IPS-15b (cell line): ENCODE measurements around the gene TGFBRAP1.

Experiments used
- H3K27me3 ChIP-seq: one replicate; pipeline ENCODE4 v1.6.1; 2013; ENCODE audit warnings: low read length; ENCODE audit not compliant: control insufficient read depth, insufficient read depth
- H3K36me3 ChIP-seq: one replicate; pipeline ENCODE4 v1.6.1; 2013; ENCODE audit warnings: low read length; ENCODE audit not compliant: control insufficient read depth, insufficient read depth
- H3K4me1 ChIP-seq: one replicate; pipeline ENCODE4 v1.6.1; 2013; ENCODE audit warnings: mild to moderate bottlenecking, low read length; ENCODE audit not compliant: control insufficient read depth, insufficient read depth
- H3K4me3 ChIP-seq: one replicate; pipeline ENCODE4 v1.5.1; 2013; ENCODE audit warnings: low read depth, low read length
- H3K9ac ChIP-seq: one replicate; pipeline ENCODE4 v1.6.1; 2013; ENCODE audit warnings: low read depth, mild to moderate bottlenecking, low read length
- H3K9me3 ChIP-seq: one replicate; pipeline ENCODE4 v1.6.1; 2013; ENCODE audit warnings: mild to moderate bottlenecking, low read length; ENCODE audit not compliant: control insufficient read depth, insufficient read depth

Gene TGFBRAP1

DNA sequence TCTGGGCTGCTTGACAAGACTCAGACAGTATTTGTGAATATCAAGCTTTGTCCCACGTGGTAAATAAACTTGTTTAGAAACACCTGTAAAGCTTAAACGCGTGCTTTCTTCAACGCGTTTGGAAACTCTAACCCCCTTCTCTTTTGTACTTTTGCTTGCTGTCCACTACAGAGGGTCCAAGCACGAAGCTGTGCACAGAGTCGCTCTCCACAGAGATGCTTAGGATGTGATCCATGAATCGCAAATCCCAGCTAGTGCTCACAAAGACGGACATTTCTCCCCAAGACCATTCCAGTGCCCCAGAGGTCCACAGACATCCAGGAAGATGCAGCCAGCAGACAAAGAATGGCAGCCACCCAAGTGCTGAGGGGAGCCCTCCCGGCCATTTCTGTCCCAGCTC lies 88.1 kb downstream of the TGFBRAP1 start, which contains the start of gene GPR45:
TSS of gene GPR45 (plus strand) at position 301 of the 400 bp plus-strand sequence. CDS start 116 bp downstream, outside the sequence.
- H3K4me1 ChIP-seq, result no peaks in the 10 kb centered on the region
- H3K4me3 ChIP-seq, result no peak within 1 kb of the TSS
- peaks cover 14% of the 10 kb centered on the region for H3K27me3 ChIP-seq
- no peaks in the 10 kb centered on the region for H3K36me3 ChIP-seq
- no peaks in the 10 kb centered on the region for H3K9me3 ChIP-seq
- H3K9ac ChIP-seq, result no peak within 1 kb of the TSS

GRCh38 chr2:105239924-105240323 lies 89.6 kb downstream of the TGFBRAP1 start:
- peaks cover 18% of the 10 kb centered on the region for H3K27me3 ChIP-seq

DNA sequence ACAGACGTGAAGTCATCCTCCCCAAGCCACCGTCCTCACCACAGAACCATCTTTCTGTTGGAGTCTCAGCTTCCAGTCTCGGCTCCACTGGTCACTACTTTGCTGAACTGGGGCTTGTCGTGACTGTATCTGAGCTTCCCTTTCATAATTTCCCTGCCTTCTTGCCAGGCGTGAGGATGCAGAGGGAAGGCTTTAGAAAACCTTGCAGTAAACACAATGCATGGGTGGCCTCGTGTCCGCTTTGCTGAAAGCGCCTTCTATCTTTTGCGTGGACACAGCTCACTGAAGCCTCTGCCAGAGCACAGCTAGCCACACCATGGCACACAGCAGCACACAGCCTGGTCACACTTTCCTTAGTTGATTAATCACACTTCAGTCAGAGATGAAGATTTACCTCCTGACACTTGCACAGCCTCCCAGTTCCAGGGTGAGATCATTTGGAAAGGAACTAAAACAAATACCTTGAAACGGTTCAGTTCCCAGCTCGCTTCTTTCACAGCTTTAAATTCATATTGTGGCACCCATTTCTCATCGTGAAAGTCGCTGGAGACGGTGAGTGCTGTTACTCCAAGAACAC lies 90.8 kb downstream of the TGFBRAP1 start:
- H3K9me3 ChIP-seq, result no peaks in the 10 kb centered on the region
- no peak overlapping the region for H3K4me3 ChIP-seq
- H3K4me1 ChIP-seq, result no peaks in the 10 kb centered on the region
- H3K9ac ChIP-seq, result no peak overlapping the region
- no peaks in the 10 kb centered on the region for H3K36me3 ChIP-seq
- peaks cover 18% of the 10 kb centered on the region for H3K27me3 ChIP-seq

More at GRCh38 chr2:105239924-105240323, 89.6 kb downstream of the TGFBRAP1 start:
- Histone ChIP-seq H3K4me1 (no peaks in the 10 kb centered on the region), H3K9me3 (no peaks in the 10 kb centered on the region), H3K9ac (no peak overlapping the region), H3K36me3 (no peaks in the 10 kb centered on the region), H3K4me3 (no peak overlapping the region)

DNA sequence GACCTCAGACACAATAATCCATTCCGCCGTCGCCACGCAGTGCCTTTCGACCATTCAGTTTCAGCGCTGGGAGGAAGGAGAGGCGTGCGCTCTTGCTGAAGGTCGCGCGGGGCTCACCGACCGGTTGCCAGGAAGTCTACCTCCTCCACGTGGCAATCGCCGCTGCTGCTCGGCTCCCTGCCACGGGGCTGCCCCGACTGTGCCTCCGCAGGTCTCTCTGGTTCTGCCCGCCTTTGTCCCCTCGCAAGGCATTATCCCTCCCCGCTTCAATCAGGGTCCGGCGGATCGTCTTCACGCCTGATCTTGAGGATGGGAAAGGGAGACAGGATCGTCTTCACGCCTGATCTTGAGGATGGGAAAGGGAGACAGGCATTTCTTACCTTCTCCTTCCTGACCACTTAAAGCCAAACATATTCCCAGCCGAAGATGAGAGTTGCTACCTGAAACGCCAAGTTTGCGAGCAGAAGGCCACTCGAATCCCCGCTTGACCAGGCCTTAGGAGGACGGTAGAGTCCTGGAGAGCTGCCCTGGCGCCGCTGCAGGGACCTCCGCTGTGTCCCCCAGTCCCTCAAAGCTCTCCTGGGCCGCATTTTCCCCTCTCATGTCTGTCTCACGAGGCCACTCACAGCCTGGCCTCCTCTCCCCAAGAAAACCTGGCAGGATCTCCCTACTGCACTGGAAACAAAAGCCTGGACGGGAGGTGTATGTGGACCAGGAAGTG lies 92.3 kb downstream of the TGFBRAP1 start:
- no peak overlapping the region for H3K4me3 ChIP-seq
- H3K9ac ChIP-seq, result no peak overlapping the region
- H3K9me3 ChIP-seq, result no peaks in the 10 kb centered on the region
- no peaks in the 10 kb centered on the region for H3K4me1 ChIP-seq
- no peaks in the 10 kb centered on the region for H3K36me3 ChIP-seq
- peaks cover 18% of the 10 kb centered on the region for H3K27me3 ChIP-seq

DNA sequence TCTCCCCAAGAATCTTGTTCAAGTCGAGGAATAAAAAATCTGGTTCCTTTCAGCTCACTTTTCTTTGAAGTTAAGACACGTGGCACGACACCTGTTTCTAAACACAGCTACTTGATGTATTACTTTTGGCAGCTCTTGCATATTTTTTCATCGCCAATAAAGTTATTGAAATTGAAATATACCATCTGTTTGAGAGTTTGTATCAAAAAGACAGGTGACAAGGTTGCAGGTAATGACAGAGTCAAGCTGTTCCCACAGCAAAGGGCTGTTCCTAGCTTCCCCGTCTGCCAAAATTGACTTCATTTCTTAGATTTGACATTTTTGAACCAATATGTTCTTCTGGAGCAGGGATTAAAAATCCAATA lies 93.5 kb downstream of the TGFBRAP1 start:
- no peak overlapping the region for H3K4me3 ChIP-seq
- no peaks in the 10 kb centered on the region for H3K9me3 ChIP-seq
- peaks cover 18% of the 10 kb centered on the region for H3K27me3 ChIP-seq
- H3K36me3 ChIP-seq, result no peaks in the 10 kb centered on the region
- H3K9ac ChIP-seq, result no peak overlapping the region
- H3K4me1 ChIP-seq, result no peaks in the 10 kb centered on the region

DNA sequence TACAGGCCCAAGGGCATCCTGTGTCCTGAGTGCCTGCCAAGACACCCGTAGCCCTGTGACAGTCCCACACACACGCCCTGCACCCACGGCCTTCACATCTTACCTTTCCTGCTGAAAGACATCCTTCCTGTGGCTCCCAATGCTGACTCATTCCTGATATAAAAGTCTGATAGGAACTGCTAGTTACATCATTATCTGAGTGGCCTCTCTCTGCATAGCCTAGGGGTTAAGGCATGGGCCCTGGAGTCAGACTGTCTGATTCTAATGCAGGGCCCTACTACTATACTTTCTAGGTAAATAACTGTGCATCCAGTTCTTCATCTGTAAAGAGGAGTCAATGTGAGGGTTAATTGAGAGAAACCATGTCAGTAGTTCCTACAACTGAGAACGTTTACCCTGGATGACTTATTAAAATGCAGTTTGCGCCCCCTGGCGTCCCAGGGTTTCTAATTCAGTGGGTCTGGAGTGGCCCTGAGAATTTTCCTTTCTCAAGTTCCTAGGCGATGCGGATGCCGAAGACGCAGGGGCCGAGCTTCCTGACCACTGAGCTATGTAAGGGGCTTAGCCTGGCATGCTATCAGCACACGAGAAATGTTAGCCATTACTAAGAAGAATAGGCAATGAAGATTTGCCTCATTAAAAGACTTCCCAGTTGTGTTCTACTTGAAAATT lies 94.0 kb downstream of the TGFBRAP1 start:
- H3K9me3 ChIP-seq, result no peaks in the 10 kb centered on the region
- H3K36me3 ChIP-seq, result no peaks in the 10 kb centered on the region
- no peak overlapping the region for H3K4me3 ChIP-seq
- H3K4me1 ChIP-seq, result no peaks in the 10 kb centered on the region
- no peak overlapping the region for H3K9ac ChIP-seq
- H3K27me3 ChIP-seq, result peaks cover 18% of the 10 kb centered on the region

DNA sequence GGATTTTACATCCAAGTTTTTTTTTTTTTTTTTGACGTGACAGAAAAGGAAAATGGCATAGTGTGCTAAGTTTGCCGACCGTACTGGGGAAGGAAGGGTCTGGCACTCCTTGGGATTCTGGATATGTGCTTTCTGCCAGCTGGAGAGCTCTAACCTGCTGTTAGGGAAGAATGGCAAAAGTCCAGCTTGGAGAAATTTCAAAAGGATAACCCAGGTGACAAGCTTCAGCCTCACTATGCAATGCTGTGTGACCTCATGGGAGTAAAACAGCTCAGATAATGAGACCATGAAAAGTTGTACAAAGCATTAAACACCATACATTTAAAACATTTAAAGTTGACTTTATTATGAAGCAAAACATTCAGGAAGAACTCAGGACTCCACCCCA lies 98.3 kb downstream of the TGFBRAP1 start:
- Histone ChIP-seq H3K4me3 (no peak overlapping the region), H3K27me3 (peaks cover 4% of the 10 kb centered on the region), H3K9ac (no peak overlapping the region), H3K36me3 (no peaks in the 10 kb centered on the region), H3K9me3 (no peaks in the 10 kb centered on the region), H3K4me1 (no peaks in the 10 kb centered on the region)

GRCh38 chr2:105224444-105224843 lies 105.1 kb downstream of the TGFBRAP1 start:
- no peak overlapping the region for H3K4me3 ChIP-seq
- no peaks in the 10 kb centered on the region for H3K27me3 ChIP-seq
- H3K9me3 ChIP-seq, result no peaks in the 10 kb centered on the region
- H3K36me3 ChIP-seq, result no peaks in the 10 kb centered on the region
- H3K4me1 ChIP-seq, result peaks cover 6% of the 10 kb centered on the region
- H3K9ac ChIP-seq, result no peak overlapping the region

DNA sequence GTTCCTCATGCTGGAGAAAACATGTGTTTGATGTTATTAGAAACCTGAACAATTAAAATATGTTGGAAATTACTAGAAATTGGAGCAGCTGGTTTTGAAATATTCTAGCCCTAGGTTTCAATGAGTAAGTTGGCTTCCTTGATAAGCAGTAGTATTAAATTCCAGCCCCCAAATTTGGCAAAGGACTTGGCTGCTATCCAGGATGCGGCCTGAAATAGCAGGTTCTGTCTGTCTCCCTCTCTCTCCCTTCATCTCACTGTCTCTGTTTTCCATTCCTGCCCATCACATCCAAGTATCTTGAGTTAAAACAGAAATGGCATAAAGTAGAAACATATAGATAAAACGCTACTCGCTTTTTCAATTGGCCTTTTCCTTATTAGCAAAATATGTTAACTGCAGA lies 108.9 kb downstream of the TGFBRAP1 start:
- no peaks in the 10 kb centered on the region for H3K27me3 ChIP-seq

GRCh38 chr2:105215586-105216192 lies 113.8 kb downstream of the TGFBRAP1 start:
- Histone ChIP-seq H3K36me3 (no peaks in the 10 kb centered on the region), H3K9me3 (no peaks in the 10 kb centered on the region)

More for the DNA sequence above, 108.9 kb downstream of the TGFBRAP1 start:
- H3K4me1 ChIP-seq, result peaks cover 6% of the 10 kb centered on the region
- no peak overlapping the region for H3K4me3 ChIP-seq
- H3K9ac ChIP-seq, result no peak overlapping the region
- no peaks in the 10 kb centered on the region for H3K9me3 ChIP-seq
- no peaks in the 10 kb centered on the region for H3K36me3 ChIP-seq

More at GRCh38 chr2:105215586-105216192, 113.8 kb downstream of the TGFBRAP1 start:
- no peak overlapping the region for H3K9ac ChIP-seq
- no peaks in the 10 kb centered on the region for H3K27me3 ChIP-seq
- H3K4me1 ChIP-seq, result no peaks in the 10 kb centered on the region
- no peak overlapping the region for H3K4me3 ChIP-seq
